GM21723 (cell line): ENCODE data around the gene FZD2.
"Not testable (repeated sequence)": the region's sequence is repeated elsewhere in the genome, so short reads cannot be mapped to it uniquely, and the experiment has no call there.

Experiments
- ATAC-seq: cut with Tn5 transposase; IDR thresholded peaks from one replicate; pipeline ENCODE4 v1.9.1; 2021; ENCODE audit warnings: mild to moderate bottlenecking, moderate library complexity; ENCODE audit not compliant: unreplicated experiment

The FZD2 gene

GRCh38 chr17:44546671-44547606 is 10.3 kb upstream of the FZD2 start:
- ATAC-seq, result no peak

- no peak for ATAC-seq
Observed at GRCh38 chr17:44547625-44548267, 9.5 kb upstream of the FZD2 start.

DNA sequence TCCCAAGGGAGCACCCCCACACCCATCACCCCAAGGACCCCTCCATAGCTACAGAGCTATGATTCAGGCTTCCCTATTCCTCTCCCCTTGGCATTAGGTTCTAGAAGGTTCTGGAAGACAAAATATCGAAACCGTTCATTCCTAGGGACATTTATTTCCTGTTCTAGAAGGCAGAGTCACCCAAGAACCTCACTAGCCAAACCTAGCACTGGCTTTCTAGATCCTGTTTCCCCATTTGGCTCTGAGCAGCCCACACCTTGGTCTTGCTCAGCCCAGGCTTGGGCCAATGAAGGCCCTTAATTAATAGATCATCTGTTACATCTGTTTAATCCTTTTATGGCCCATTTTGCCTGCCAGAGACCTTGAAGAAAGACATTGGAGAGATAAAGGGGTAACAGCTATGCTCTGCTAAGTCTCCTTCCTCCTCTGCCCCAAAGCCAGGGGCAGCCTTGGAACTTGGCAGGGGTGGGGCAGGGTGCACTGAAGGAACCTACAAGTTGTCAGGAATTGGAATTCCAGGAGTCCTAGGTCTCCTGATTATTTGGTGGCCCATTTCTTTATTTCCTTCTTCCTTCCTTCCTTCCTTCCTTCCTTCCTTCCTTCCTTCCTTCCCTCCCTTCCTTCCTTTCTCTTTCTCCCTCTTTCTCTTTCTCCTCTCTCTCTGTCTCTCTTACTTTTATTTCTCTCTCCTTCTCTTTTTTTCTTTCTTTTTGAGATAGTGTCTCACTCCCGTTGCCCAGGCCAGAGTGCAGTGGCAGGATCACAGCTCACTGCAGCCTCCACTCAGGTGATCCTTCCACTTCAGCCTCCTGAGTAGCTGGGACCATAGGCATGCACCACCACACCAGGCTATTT is 8.7 kb upstream of the FZD2 start:
- no peak for ATAC-seq

DNA sequence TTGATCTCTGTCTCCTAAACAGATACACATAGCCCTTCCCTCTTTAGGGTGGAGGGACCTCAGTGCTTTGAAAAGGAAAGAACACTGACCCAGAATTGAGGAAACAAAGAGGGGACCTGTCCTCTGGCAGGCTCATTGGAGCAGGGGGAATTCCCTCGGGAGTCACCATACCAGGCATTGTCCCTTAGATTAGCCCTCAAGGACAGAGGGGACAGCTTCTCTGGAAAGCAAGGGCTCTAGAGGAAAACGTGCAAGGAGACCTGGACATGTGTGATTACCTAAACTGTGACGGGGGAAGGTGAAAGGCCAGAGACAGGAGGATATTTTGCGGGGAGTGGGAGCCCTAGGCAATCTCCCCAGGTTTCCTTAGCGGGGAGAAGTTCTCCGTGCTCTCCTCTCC is 7.6 kb upstream of the FZD2 start:
- no peak for ATAC-seq

DNA sequence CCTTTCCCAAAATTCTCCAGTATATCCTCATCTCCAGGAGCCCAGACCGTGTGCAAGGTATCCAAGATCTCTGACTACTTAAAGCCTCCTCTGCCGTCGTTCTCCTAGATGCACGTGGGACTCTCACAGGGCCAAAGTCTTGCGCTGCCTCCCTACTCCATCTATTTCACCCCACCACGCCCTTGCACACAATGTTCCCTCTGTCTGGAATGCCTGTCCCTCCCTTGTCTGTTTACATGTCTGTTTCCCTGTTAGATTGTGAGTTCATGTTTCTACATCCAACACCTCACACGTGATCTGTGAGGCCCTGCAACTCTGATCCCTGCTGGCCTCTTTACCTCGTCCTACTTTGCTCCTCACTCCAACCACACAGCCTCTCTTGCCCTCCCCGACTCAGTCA is 4.9 kb upstream of the FZD2 start:
- no peak for ATAC-seq

- ATAC-seq, result no peak
Observed at GRCh38 chr17:44555099-44555498, 2.2 kb upstream of the FZD2 start.

GRCh38 chr17:44556166-44556831 is 985 bp upstream of the FZD2 start:
- no peak for ATAC-seq

GRCh38 chr17:44557651-44558285 is 484 bp downstream of the FZD2 start:
- peak; percentile 12 for ATAC-seq

GRCh38 chr17:44558334-44558709 is 1.0 kb downstream of the FZD2 start:
- ATAC-seq, result no peak

DNA sequence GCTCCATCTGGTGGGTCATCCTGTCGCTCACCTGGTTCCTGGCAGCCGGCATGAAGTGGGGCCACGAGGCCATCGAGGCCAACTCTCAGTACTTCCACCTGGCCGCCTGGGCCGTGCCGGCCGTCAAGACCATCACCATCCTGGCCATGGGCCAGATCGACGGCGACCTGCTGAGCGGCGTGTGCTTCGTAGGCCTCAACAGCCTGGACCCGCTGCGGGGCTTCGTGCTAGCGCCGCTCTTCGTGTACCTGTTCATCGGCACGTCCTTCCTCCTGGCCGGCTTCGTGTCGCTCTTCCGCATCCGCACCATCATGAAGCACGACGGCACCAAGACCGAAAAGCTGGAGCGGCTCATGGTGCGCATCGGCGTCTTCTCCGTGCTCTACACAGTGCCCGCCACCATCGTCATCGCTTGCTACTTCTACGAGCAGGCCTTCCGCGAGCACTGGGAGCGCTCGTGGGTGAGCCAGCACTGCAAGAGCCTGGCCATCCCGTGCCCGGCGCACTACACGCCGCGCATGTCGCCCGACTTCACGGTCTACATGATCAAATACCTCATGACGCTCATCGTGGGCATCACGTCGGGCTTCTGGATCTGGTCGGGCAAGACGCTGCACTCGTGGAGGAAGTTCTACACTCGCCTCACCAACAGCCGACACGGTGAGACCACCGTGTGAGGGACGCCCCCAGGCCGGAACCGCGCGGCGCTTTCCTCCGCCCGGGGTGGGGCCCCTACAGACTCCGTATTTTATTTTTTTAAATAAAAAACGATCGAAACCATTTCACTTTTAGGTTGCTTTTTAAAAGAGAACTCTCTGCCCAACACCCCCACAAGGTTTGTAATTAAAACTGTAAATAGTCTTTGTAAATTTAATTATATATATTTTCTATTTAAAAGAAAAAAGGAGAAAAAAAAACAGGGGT is 1.7 kb downstream of the FZD2 start:
- ATAC-seq, result no peak

- no peak for ATAC-seq
Observed at GRCh38 chr17:44559634-44560554, 2.6 kb downstream of the FZD2 start.

- no peak for ATAC-seq
Observed at GRCh38 chr17:44561237-44561623, 3.9 kb downstream of the FZD2 start.

GRCh38 chr17:44564429-44564828 is 7.1 kb downstream of the FZD2 start:
- ATAC-seq, result no peak

- ATAC-seq, result no peak
Observed at GRCh38 chr17:44565866-44566443, 8.7 kb downstream of the FZD2 start.

DNA sequence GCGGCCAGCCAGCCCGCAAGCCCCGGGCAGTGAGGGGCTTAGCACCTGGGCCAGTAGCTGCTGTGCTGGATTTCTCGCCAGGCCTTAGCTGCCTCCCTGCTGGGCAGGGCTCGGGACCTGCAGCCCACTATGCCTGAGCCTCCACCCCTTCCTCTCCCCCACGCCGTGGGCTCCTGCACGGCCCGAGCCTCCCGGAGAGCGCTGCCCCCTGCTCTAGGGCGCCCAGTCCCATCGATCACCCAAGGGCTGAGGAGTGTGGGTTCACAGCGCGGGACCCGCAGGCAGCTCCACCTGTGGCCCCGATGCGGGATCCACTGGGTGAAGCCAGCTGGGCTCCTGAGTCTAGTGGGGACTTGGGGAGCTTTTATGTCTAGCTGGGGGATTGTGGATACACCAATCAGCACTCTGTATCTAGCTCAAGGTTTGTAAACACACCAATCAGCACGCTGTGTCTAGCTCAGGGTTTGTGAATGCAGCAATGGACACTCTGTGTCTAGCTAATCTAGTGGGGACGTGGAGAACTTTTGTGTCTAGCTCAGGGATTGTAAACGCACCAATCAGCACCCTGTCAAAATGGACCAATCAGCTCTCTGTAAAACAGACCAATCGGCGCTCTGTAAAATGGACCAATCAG is 11.1 kb downstream of the FZD2 start:
- ATAC-seq, result not testable (repeated sequence)

GRCh38 chr17:44568945-44569858 is 11.9 kb downstream of the FZD2 start:
- ATAC-seq, result no peak
